SHP77 treated with DMSO at 0.1 percent for 48 hours (cell line): Measurements from ENCODE around the gene TRIM71.
"Not testable (repeated sequence)": the region's sequence is repeated elsewhere in the genome, so short reads cannot be mapped to it uniquely, and the experiment has no call there.

Experiments
- DNase-seq: peaks from one replicate; lab custom pipeline; 2025; lab: John Stamatoyannopoulos, UW

The TRIM71 gene

DNA sequence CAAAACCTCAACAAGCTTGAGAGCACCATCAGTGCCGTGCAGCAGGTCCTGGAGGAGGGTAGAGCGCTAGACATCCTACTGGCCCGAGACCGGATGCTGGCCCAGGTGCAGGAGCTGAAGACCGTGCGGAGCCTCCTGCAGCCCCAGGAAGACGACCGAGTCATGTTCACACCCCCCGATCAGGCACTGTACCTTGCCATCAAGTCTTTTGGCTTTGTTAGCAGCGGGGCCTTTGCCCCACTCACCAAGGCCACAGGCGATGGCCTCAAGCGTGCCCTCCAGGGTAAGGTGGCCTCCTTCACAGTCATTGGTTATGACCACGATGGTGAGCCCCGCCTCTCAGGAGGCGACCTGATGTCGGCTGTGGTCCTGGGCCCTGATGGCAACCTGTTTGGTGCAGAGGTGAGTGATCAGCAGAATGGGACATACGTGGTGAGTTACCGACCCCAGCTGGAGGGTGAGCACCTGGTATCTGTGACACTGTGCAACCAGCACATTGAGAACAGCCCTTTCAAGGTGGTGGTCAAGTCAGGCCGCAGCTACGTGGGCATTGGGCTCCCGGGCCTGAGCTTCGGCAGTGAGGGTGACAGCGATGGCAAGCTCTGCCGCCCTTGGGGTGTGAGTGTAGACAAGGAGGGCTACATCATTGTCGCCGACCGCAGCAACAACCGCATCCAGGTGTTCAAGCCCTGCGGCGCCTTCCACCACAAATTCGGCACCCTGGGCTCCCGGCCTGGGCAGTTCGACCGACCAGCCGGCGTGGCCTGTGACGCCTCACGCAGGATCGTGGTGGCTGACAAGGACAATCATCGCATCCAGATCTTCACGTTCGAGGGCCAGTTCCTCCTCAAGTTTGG is 72.9 kb downstream of the TRIM71 start:
- DNase-seq = no peak

DNA sequence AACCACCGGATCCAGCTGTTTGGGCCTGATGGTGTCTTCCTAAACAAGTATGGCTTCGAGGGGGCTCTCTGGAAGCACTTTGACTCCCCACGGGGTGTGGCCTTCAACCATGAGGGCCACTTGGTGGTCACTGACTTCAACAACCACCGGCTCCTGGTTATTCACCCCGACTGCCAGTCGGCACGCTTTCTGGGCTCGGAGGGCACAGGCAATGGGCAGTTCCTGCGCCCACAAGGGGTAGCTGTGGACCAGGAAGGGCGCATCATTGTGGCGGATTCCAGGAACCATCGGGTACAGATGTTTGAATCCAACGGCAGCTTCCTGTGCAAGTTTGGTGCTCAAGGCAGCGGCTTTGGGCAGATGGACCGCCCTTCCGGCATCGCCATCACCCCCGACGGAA is 73.6 kb downstream of the TRIM71 start:
- no peak for DNase-seq

GRCh38 chr3:32892625-32893598 is 75.1 kb downstream of the TRIM71 start:
- DNase-seq = no peak

- DNase-seq = no peak
These were observed 77.2 kb downstream of the TRIM71 start for GRCh38 chr3:32894977-32895376.

DNA sequence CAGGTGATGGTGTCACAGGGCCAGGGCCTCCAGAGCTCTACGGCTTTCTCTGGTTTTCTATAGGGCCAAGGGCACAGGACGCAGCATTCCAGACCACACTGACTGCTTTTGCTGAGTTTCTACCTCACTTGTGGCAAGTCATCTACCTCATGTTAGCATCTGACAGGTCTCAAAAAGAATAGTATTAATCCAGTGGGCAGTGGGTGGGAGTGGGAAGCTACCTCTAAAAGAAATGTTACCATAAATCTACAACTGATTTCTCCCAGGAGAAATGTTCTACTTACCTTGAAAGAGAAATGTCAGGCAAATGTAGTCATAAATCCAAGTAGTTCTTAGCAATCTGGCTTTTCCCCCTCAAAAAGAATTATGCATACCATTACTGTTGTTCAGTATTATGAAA is 77.9 kb downstream of the TRIM71 start:
- no peak for DNase-seq

GRCh38 chr3:32896143-32896542 is 78.3 kb downstream of the TRIM71 start:
- no peak for DNase-seq

- no peak for DNase-seq
These were observed 79.3 kb downstream of the TRIM71 start for GRCh38 chr3:32897001-32897601.

GRCh38 chr3:32897981-32898623 is 80.3 kb downstream of the TRIM71 start:
- DNase-seq = no peak

GRCh38 chr3:32899265-32899664 is 81.5 kb downstream of the TRIM71 start:
- DNase-seq = no peak

GRCh38 chr3:32901005-32901932 is 83.5 kb downstream of the TRIM71 start:
- no peak for DNase-seq

DNA sequence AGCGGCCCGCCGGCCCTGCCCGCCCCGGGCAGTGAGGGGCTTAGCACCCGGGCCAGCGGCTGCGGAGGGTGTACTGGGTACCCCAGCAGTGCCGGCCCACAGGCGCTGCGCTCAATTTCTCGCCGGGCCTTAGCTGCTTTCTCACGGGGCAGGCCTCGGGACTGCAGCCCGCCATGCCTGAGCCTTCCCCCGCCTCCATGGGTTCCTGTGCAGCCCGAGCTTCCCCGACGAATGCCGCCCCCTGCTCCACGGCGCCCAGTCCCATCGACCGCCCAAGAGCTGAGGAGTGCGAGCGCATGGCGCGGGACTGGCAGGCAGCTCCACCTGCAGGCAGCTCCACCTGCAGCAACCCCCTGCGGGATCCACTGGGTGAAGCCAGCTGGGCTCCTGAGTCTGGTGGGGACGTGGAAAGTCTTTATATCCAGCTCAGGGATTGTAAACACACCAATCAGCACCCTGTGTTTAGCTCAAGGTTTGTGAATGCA is 85.1 kb downstream of the TRIM71 start:
- peak; percentile 2 for DNase-seq

DNA sequence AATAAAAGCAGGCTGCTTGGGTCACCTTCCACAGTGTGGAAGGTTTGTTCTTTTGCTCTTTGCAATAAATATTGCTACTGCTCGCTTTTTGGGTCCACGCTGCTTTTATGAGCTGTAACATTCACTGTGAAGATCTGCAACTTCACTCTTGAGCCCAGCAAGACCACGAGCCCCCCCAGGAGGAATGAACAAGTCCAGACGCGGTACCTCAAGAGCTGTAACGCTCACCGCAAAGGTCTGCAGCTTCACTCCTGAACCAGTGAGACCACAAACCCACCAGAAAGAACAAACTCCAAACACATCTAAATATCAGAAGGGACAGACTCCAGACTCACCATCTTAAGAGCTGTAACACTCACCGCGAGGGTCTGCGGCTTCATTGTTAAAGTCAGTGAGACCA is 86.2 kb downstream of the TRIM71 start:
- no peak for DNase-seq

- no peak for DNase-seq
These were observed 92.2 kb downstream of the TRIM71 start for GRCh38 chr3:32909999-32910398.

- DNase-seq = no peak
These were observed 93.2 kb downstream of the TRIM71 start for GRCh38 chr3:32910954-32911353.

GRCh38 chr3:32912046-32912445 is 94.2 kb downstream of the TRIM71 start:
- no peak for DNase-seq

- no peak for DNase-seq
These were observed 96.1 kb downstream of the TRIM71 start for GRCh38 chr3:32913790-32914446.

- no peak for DNase-seq
These were observed 102.1 kb downstream of the TRIM71 start for GRCh38 chr3:32919920-32920319.

DNA sequence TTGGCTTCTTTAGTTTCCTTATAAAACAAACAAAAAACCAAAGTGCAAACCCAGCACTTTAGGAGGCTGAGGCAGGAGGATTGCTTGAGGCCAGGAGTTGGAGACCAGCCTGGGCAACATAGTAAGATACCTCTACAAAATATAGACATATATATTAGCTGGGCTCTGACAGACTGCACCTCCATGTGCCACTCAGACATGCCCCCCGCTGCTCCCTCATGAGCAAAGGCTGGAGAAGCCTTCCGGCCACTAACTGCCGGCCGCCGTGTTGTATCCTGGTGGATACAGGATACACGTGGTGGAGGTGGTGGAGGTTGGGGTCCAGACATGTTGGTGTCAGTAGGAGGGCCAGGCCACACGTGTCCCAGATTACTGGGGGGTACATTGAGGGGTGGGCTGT is 104.3 kb downstream of the TRIM71 start:
- no peak for DNase-seq

GRCh38 chr3:32930161-32930560 is 112.4 kb downstream of the TRIM71 start:
- no peak for DNase-seq

DNA sequence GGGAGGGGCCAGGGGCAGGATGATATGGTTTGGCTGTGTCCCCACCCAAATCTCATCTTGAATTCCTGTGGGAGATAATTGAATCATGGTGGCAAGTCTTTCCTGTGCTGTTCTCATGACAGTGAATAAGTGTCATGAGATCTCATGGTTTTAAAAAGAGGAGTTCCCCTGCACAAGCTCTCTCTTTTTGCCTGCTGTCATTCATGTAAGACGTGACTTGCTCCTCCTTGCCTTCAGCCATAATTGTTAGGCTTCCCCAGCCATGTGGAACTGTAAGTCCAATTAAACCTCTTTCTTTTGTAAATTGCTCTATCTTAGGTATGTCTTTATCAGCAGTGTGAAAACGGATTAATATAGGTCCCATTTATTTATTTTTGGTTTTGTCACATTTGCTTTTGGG is 113.5 kb downstream of the TRIM71 start:
- DNase-seq = not testable (repeated sequence)
